H54 (cell line): Measurements from ENCODE around the gene ADGRB2.

ENCODE experiments used
- DNase-seq: peaks from one replicate; pipeline ENCODE4 v3.0.0; 2011; ENCODE audit warnings: low spot score, mixed read lengths; ENCODE audit not compliant: insufficient read length
- FAIRE-seq: peaks from 3 replicates; lab custom pipeline; 2011; peaks lifted over from hg19 to GRCh38; lab: Jason Lieb, UNC
- POLR2A ChIP-seq: IDR thresholded peaks from 2 replicates; pipeline ENCODE4 v1.6.1; 2011; ENCODE audit warnings: low read depth, mild to moderate bottlenecking, low read length

Gene ADGRB2

GRCh38 chr1:31760471-31761470 lies 3.4 kb downstream of the ADGRB2 start:
- no peak for FAIRE-seq

DNA sequence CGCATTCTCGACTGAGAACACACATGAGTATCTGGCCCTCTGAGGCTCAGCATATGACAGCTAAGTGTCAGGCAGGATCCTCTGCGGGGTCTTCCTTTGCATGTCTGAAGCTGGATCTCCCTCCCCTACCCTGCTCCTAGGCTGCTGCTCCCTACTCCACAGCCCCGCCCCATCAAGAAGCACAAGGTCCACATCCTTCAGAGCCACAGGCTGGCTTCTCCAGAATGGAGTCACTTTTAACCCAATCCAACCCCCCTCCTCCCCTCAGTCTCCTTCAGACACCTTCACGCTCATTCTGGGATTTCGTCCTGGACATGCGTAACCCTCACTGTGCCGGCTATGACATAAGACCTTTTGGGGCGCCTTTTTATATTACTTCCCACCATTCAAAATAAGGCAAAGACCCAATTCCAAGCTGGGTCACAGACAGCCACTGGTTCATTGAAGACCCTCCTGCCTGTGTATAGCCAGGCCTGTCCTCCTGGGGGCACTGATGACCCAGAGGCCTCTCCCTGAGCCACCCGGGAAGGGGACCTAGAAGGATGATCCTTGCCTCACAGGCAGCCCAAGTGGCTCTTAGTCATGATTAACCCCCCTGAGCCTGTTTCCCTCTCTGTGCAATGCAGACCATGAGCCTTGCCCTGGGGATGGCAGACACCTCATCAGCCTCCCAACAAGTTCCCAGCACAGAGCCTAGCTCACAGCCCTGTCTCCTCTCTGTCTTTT lies 4.7 kb downstream of the ADGRB2 start:
- FAIRE-seq = no peak
- no peak for TF ChIP-seq POLR2A
- no peak for DNase-seq

More at GRCh38 chr1:31760471-31761470, 3.4 kb downstream of the ADGRB2 start:
- no peak for TF ChIP-seq POLR2A
- DNase-seq = peak; percentile 97

GRCh38 chr1:31758823-31759222 lies 5.3 kb downstream of the ADGRB2 start:
- no peak for DNase-seq
- no peak for FAIRE-seq
- TF ChIP-seq POLR2A = no peak

DNA sequence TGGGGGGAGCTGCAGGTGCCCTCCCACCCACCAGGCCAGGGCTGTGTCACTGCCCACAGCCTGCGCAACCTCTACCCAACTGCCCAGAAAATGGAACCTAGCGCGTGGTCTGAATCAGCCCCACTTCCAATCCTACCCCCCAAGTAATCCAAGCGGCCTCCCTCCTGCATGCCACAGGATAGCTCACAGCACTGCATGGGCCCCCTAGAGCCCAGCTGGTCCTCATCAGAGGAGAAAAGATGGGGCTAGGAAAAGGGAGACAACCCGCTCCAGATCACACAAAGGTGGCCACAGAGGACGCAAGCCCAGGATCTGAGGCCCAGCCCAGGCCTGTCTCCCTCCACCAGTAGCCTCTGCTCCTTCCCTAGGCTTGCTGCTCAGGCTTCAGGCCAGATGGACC lies 6.2 kb downstream of the ADGRB2 start:
- FAIRE-seq = no peak
- no peak for DNase-seq
- TF ChIP-seq POLR2A = no peak

DNA sequence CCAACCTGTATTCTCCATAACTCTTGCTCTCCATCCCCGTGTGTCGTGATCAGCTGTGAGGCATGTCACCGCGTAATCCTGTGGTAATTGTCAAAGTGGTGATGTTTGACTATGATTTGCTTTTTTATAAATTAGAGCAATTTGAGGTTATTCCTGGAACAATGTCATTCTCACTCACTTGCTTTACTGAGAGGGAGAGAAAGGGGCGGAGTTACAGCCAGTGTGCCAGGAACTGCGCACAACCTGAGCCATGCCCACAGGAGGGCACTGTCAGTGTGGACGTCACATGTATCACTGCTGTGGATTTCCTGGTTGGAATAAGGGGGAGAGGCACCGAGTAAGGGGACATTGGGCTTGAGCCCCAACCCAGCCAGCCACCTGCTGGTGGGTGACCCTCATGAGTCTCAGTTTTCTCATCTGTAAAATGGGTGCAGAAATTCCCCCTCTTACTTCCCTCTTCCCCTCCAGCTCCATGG lies 6.9 kb downstream of the ADGRB2 start:
- TF ChIP-seq POLR2A = no peak
- FAIRE-seq (no peak), DNase-seq (no peak)

GRCh38 chr1:31756578-31756977 lies 7.6 kb downstream of the ADGRB2 start:
- DNase-seq = no peak
- no peak for FAIRE-seq
- no peak for TF ChIP-seq POLR2A

- no peak for DNase-seq
- FAIRE-seq = no peak
- no peak for TF ChIP-seq POLR2A
Observed at GRCh38 chr1:31755850-31756492, 8.2 kb downstream of the ADGRB2 start.

DNA sequence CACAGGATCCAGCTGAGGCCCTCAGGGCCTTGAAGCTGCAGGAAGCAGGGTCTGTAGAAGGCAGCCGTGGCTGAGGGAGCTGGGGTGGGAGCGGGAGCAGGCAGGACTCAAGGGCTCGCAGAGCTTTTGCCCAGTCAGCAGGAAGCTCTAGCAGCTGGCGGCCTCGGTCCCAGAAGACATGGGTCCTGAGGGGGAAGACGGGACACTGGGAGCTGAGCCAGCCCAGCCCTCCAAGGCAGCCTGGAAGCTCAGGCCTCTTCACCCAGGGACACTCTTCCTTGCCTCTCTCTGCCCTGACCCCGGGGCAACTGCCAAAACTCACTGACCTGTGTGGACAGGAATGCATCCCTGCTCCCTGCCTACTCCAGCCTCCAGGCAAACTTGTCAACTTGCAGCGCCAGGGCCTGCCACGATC lies 8.9 kb downstream of the ADGRB2 start:
- FAIRE-seq (no peak), DNase-seq (peak; percentile 78)
- TF ChIP-seq POLR2A = no peak

GRCh38 chr1:31754397-31754796 lies 9.7 kb downstream of the ADGRB2 start:
- TF ChIP-seq POLR2A = no peak
- DNase-seq = no peak
- no peak for FAIRE-seq

GRCh38 chr1:31753707-31754349 lies 10.3 kb downstream of the ADGRB2 start:
- no peak for TF ChIP-seq POLR2A
- no peak for FAIRE-seq
- DNase-seq = peak; percentile 78

DNA sequence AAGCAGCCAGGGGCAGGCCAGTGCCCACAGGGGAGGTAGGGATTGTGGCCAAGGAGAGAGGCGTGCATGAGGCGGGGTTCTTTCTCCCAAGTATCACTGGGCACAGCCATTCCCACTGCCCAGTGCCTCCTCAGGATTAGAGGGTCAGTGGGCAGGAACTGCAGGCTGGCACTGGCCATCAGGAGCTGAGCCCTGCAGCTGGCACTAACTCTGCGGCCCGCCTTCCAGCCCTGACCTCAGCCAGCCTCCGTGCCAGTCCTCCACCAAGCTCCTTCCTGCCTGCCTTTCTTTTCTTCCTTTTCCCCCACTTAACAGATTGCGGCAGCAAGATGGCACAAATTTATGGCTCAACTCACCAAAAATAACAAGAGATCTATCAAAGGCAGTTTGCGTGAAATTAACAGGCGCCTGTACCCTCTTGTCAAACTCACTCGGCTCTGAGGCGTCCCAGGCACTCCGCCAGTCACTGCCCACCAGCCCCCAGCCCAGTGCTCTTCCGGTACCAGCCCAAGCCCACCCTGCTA lies 11.1 kb downstream of the ADGRB2 start:
- no peak for FAIRE-seq
- no peak for DNase-seq
- no peak for TF ChIP-seq POLR2A

DNA sequence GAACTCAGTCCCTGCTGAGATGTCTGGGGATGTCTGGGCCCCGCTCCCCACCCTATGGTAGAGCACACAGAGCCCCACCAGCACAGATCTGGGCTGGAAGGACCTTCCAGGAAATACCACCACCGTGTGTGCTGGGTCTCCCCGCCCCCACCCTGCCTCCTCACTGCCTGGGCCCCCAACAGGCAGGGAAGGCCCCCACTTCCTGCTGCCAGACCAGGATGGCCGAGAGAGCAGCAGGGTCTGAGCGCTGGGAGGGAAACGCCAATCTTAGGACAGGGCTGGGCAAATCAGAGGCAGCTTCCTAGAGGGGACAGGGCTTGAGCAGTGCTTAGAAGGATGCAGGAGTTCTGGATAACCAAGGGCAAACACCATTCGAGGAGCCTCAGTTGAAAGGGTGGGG lies 11.9 kb downstream of the ADGRB2 start:
- FAIRE-seq (no peak), DNase-seq (no peak)
- TF ChIP-seq POLR2A = no peak

DNA sequence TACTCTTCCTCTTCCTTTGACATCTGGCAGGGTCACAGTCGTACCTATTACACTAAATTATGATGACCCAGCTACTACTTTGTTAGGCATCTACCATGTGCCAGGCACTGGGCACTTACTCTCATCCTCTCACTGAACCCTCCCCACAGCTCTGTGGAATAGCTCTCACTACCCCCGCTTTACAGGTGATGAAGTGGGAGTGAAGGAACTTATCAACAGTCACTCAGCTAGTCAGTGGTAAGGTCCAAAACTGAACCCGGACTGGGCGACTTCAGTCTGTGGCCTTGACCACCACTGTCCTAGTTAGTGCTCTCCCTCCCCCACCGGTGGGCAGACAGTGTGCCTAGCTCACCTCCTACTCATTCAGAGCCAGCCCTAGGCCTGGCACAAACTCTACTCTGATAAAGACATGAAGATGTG lies 12.3 kb downstream of the ADGRB2 start:
- FAIRE-seq (no peak), DNase-seq (no peak)
- no peak for TF ChIP-seq POLR2A
